HG02840 (cell line): Measurements from ENCODE around the gene VEGFB.
"Not testable (repeated sequence)": the region's sequence is repeated elsewhere in the genome, so short reads cannot be mapped to it uniquely, and the experiment has no call there.

Source experiments
- ATAC-seq: cut with Tn5 transposase; IDR thresholded peaks from one replicate; pipeline ENCODE4 v1.9.1; 2021; ENCODE audit warnings: mild to moderate bottlenecking, moderate library complexity, moderate number of reproducible peaks; ENCODE audit not compliant: unreplicated experiment, low FRiP score

Gene VEGFB

GRCh38 chr11:64245797-64246620, 11.6 kb downstream of the VEGFB start:
- no peak for ATAC-seq

GRCh38 chr11:64246621-64246870, 12.2 kb downstream of the VEGFB start:
- ATAC-seq: not testable (repeated sequence)

GRCh38 chr11:64246871-64247728, 12.7 kb downstream of the VEGFB start, which contains the start of gene PPP1R14B:
Gene PPP1R14B, minus strand, starts transcription at chr11:64246943. Its CDS starts 270 bp downstream, at chr11:64246673.
- ATAC-seq: no peak

GRCh38 chr11:64247729-64248531, 13.5 kb downstream of the VEGFB start:
- ATAC-seq: no peak

GRCh38 chr11:64248578-64248977, 14.2 kb downstream of the VEGFB start:
- no peak for ATAC-seq

GRCh38 chr11:64249038-64249437, 14.7 kb downstream of the VEGFB start:
- no peak for ATAC-seq

GRCh38 chr11:64249563-64250414, 15.4 kb downstream of the VEGFB start:
- no peak for ATAC-seq

- ATAC-seq: no peak
These were observed 16.1 kb downstream of the VEGFB start for GRCh38 chr11:64250415-64251015.

- ATAC-seq: no peak
These were observed 16.8 kb downstream of the VEGFB start, which contains the start of gene PLCB3 for GRCh38 chr11:64251016-64251752. Gene PLCB3, plus strand, starts transcription at chr11:64251530. Its CDS starts 120 bp downstream, at chr11:64251650.

GRCh38 chr11:64251753-64252002, 17.3 kb downstream of the VEGFB start:
- ATAC-seq: no peak

GRCh38 chr11:64252003-64252872, 17.9 kb downstream of the VEGFB start:
- no peak for ATAC-seq

- no peak for ATAC-seq
These were observed 18.7 kb downstream of the VEGFB start for GRCh38 chr11:64253043-64253442.

- no peak for ATAC-seq
These were observed 19.1 kb downstream of the VEGFB start for GRCh38 chr11:64253481-64253880.

- no peak for ATAC-seq
These were observed 19.9 kb downstream of the VEGFB start for GRCh38 chr11:64254326-64254725.

- no peak for ATAC-seq
These were observed 21.0 kb downstream of the VEGFB start for GRCh38 chr11:64255135-64256128.

GRCh38 chr11:64256300-64256699, 21.9 kb downstream of the VEGFB start:
- ATAC-seq: no peak

- no peak for ATAC-seq
These were observed 24.0 kb downstream of the VEGFB start for GRCh38 chr11:64258356-64258755.
